ENCODE data around the gene TMUB2. TPM values are rescaled to one million over a fixed set of nuclear protein-coding genes. Genes with fewer than 3 reads are reported as not detected.

The TMUB2 gene
- total and polyA plus RNA-seq, 3 donors from 2014 or later, result 60.0 to 76.7 (median 63.1) TPM

DNA sequence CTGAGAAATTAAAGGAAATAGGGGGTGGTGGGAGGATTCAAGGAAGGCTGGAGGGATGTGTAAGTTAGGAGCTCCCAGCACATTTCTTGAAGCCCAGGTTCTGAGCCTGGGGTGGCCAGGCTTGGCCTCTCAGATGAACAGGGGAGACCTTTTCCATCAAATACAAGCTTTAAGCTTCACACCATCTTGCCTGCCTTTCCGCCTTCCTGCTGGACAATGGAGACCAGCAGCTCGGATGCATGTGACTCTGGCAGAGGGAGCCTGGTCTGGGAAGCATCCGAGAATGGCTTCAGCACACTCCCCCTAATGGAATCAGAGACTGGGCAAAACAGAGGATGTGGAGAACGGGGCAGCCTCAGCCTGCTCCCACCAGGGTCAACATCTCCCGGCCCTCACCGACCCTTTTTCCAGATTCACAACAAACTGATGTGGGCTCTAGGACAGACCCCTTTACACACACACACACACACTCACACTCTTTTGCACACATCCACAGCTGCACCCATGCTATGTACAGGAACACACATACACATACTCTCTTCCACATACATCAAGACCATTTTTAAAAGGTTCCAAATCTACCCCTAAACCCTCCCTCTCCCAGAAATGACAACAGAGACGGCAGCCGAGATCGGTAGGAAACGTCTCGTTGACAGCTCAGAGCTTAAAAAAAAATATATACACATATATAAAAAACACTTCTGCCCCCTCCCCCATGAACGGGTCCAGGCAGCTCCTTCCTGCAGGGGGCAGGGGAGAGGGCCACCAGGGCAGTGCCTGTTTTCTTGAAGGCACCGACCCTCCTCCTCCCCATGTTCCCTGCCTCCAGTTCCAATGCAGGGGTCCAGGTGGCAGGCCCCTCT lies 19.4 kb downstream of the TMUB2 start:
- H3K27ac ChIP-seq, result no peak overlapping the region

DNA sequence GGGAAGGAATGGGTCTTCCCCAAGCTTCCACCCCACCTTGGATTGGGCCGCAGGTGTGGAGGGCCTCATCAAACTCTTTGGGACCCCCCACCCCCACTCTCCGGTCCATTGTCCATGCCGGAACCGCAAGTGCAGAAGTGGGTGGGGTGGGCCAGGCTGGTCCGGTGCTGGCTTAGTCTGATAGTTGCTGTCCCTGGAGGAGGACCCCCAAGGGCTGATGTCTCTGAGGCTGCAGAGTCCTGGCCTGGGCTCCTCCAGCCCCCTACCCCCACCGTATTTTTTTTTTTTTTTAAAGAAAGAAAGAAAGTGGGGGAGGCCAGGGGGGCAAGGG lies 20.0 kb downstream of the TMUB2 start:
- intact Hi-C loops (cut with DNase I; ENCODE audit: low total_unique reads), result no loop called here
- TF ChIP-seq CTCF (IDR thresholded peaks at IDR 0.05) (no peak), POLR2A (IDR thresholded peaks at IDR 0.05) (no peak)
- H3K4me3 ChIP-seq, result no peak overlapping the region
- peaks cover 11% of the 10 kb centered on the region for H3K4me1 ChIP-seq
- peaks cover 5% of the 10 kb centered on the region for H3K36me3 ChIP-seq (ENCODE audit: low read depth, missing control alignments)
- H3K27me3 ChIP-seq, result no peaks in the 10 kb centered on the region
- 77 to 86% methylated on average over 2 to 6 of the region's 6 CpGs for WGBS, 2 donors
- DNase-seq, result no peak
- no peak overlapping the region for H3K27ac ChIP-seq
- H3K9me3 ChIP-seq, result no peaks in the 10 kb centered on the region

More for the DNA sequence above, 19.4 kb downstream of the TMUB2 start:
- H3K36me3 ChIP-seq (ENCODE audit: low read depth, missing control alignments), result peaks cover 5% of the 10 kb centered on the region
- intact Hi-C loops (cut with DNase I; ENCODE audit: low total_unique reads), result no loop called here
- 55 to 70% methylated on average over 12 to 13 of the region's 13 CpGs for WGBS, 2 donors
- DNase-seq, result no peak
- peaks cover 8% of the 10 kb centered on the region for H3K4me1 ChIP-seq
- H3K27me3 ChIP-seq, result no peaks in the 10 kb centered on the region
- H3K4me3 ChIP-seq, result no peak overlapping the region
- TF ChIP-seq CTCF (IDR thresholded peaks at IDR 0.05), result no peak
- no peak for TF ChIP-seq POLR2A (IDR thresholded peaks at IDR 0.05)
- H3K9me3 ChIP-seq, result no peaks in the 10 kb centered on the region

DNA sequence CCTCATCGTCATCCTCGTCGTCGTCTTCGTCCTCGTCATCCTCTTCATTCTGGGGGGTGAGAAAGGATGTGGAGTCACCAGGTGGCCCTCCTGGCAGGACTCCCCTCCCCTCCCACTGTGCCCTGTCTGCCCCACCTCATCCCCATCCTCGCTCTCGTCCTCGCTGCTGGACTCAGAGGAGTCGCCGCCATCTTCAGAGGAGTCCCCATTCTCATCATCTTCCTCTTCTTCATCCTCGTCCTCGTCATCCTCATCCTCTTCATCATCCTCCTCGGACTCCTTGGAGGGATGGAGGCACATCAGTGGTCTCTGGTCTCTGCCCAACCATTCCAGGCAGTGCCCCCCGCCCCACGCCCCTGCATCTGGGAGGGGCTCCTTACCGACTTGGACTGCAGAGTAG lies 20.5 kb downstream of the TMUB2 start:
- no peak for DNase-seq
- no peaks in the 10 kb centered on the region for H3K9me3 ChIP-seq
- H3K36me3 ChIP-seq (ENCODE audit: low read depth, missing control alignments), result peaks cover 5% of the 10 kb centered on the region
- 88 to 89% methylated on average over 17 of the region's 17 CpGs for WGBS, 2 donors
- TF ChIP-seq CTCF (IDR thresholded peaks at IDR 0.05) (no peak), POLR2A (IDR thresholded peaks at IDR 0.05) (no peak)
- peaks cover 12% of the 10 kb centered on the region for H3K4me1 ChIP-seq
- H3K27ac ChIP-seq, result no peak overlapping the region
- H3K27me3 ChIP-seq, result no peaks in the 10 kb centered on the region
- H3K4me3 ChIP-seq, result no peak overlapping the region
- intact Hi-C loops (cut with DNase I; ENCODE audit: low total_unique reads), result no loop called here

- Histone ChIP-seq H3K9me3 (no peaks in the 10 kb centered on the region), H3K27me3 (no peaks in the 10 kb centered on the region), H3K27ac (no peak overlapping the region), H3K4me1 (peaks cover 17% of the 10 kb centered on the region), H3K4me3 (no peak overlapping the region), H3K36me3 (ENCODE audit: low read depth, missing control alignments) (peaks cover 5% of the 10 kb centered on the region)
- DNase-seq, result no peak
- WGBS, 2 donors, result 86 to 90% methylated on average over 5 of the region's 5 CpGs
- no peak for TF ChIP-seq CTCF (IDR thresholded peaks at IDR 0.05)
- no peak for TF ChIP-seq POLR2A (IDR thresholded peaks at IDR 0.05)
- intact Hi-C loops (cut with DNase I; ENCODE audit: low total_unique reads), result no loop called here
These were observed 21.0 kb downstream of the TMUB2 start for GRCh38 chr17:44207743-44208142.

Measured in testis (tissue), 3 donors.